ENCODE data around the gene FBXW11.
"Not testable (repeated sequence)": the region's sequence is repeated elsewhere in the genome, so short reads cannot be mapped to it uniquely, and the experiment has no call there.

Gene FBXW11

GRCh38 chr5:171927345-171927941, 79.0 kb downstream of the FBXW11 start:
- no peak overlapping the region for H3K4me3 ChIP-seq (ENCODE audit: low read depth, low read length)
- DNase-seq (ENCODE audit: low read depth) = no peak

DNA sequence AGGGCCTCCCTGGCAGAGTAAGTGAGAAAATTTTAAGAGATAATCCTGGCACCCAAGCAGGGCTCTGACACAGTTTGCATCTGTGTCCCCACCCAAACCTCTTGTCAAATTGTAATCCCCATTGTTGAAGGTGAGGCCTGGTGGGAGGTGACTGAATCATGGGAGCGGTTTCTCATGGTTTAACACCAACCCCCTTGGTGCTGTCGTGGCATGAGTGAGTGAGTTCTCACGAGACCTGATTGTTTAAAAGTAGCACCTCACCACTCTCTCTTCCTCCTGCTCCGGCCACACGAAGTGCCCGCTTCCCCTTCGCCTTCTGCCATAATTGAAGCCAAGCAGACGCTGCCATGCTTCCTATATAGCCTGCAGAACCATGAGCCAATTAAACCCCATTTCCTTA, 80.1 kb downstream of the FBXW11 start:
- H3K4me3 ChIP-seq (ENCODE audit: low read depth, low read length) = no peak overlapping the region
- DNase-seq (ENCODE audit: low read depth) = no peak

DNA sequence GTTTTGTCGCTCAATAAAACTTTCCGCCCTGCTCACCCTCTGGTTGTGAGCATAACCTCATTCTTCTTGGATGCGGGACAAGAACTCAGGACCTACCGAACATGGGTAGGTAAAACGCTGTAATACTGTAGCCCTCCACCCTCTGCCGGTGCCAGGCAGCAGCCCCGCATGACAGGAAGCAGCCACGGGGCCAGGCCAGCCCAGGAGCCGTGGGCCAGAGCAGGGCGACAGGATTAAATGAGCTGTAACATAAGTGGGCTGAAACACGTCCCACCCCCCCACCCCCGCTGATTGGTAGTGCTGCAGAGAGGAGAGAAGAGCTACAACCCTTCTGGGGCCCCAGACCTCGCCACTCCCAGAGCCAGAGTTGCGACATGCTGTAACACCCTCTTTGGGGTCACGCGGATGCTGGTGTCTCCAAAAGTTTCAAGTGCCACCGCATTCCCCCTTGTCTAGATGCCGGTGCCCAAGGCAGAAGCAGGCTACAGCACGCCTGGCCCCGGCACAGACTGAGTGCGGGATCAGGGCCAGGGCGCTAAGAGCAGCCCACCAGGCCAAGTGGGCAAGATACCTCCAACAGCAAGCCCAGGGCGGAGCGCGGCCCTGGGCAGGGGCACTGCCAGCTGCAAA, 81.8 kb downstream of the FBXW11 start:
- H3K4me3 ChIP-seq (ENCODE audit: low read depth, low read length) = no peak overlapping the region

GRCh38 chr5:171920765-171921391, 85.6 kb downstream of the FBXW11 start:
- no peak for DNase-seq (ENCODE audit: low read depth)
- no peak overlapping the region for H3K4me3 ChIP-seq (ENCODE audit: low read depth, low read length)

More for the DNA sequence above, 81.8 kb downstream of the FBXW11 start:
- no peak for DNase-seq (ENCODE audit: low read depth)

- H3K4me3 ChIP-seq (ENCODE audit: low read depth, low read length) = not testable (repeated sequence)
Observed at GRCh38 chr5:171915700-171916099, 90.7 kb downstream of the FBXW11 start.

DNA sequence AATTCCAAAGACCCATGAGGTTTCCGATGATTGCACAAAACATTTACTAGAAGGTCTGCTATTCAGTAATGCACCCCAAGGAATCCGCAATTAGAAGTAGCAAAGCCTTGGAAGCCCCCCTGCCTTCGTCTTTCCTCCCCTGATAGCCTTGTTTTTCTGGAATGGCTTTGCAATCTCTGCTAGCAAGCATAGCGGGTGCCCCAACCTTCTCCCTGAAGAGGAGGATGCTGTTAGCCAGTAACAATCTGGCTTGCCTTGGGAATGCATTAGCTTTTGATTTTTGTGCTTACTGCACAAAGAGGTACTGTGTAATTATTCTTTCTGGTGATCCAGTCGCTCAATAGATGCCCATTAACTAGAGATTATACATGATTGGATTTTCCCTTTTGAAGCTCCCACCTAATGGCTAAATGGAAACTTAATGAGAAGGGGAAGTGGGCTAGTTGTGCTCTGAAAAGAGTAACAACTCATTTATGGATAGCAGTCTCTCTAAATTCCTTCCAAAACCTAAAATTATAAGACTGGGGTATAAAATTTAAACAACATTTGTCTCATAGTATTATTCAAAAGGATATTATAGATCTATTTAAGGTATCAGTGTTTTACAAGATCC, 91.6 kb downstream of the FBXW11 start:
- no peak overlapping the region for H3K4me3 ChIP-seq (ENCODE audit: low read depth, low read length)
- no peak for DNase-seq (ENCODE audit: low read depth)

More at GRCh38 chr5:171915700-171916099, 90.7 kb downstream of the FBXW11 start:
- DNase-seq (ENCODE audit: low read depth) = not testable (repeated sequence)

GRCh38 chr5:171913987-171914273, 92.5 kb downstream of the FBXW11 start:
- no peak overlapping the region for H3K4me3 ChIP-seq (ENCODE audit: low read depth, low read length)
- no peak for DNase-seq (ENCODE audit: low read depth)

GRCh38 chr5:171911152-171911551, 95.3 kb downstream of the FBXW11 start:
- DNase-seq (ENCODE audit: low read depth) = no peak

DNA sequence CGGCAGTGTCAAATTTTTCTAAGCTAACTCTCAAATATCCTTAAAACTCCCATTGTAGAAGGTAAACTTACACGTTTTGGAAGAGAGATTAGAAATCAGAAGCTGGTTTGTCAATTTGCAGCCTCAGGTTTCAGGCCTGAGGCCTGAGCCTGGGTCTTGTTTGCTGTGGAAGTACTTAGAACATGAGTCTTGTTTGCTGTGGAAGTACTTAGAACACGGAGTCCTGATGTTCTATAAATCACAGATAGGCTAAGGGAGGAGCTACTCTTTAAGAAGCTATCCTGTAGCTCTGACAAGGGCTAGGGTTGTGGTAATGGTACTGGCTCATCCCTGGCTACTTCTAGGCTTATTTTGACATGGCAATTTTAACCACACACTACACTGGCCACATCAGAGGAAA, 97.8 kb downstream of the FBXW11 start:
- no peak for DNase-seq (ENCODE audit: low read depth)
- H3K4me3 ChIP-seq (ENCODE audit: low read depth, low read length) = no peak overlapping the region

More at GRCh38 chr5:171911152-171911551, 95.3 kb downstream of the FBXW11 start:
- H3K4me3 ChIP-seq (ENCODE audit: low read depth, low read length) = no peak overlapping the region

DNA sequence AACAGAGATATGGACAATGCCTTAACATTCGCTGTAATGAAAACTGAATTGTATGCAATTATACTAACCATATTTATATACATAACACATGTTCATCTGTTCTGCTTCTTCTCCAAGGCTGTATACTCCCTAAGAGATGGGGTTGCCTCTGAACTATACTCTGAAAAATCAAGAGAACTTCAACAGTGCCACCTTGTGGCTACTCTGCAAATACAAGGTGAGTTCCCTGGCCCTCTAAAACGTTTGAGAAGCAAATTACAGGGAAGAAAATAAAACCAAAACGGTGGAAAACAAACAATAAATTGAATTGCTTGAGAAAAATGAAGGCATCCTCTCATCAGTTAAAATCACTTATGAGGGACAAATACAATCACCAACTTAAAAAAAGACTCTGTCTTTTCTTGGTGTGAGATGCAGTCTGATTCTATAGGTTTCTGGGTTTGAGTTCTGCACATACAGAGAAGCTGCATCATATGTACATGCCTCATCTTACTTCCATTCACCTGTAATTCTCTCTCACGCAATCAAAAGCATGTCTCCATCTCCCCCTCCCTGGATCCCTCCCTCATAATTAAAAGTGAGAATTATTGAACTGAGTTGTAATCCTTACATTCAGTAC, 98.6 kb downstream of the FBXW11 start:
- no peak overlapping the region for H3K4me3 ChIP-seq (ENCODE audit: low read depth, low read length)
- DNase-seq (ENCODE audit: low read depth) = no peak

DNA sequence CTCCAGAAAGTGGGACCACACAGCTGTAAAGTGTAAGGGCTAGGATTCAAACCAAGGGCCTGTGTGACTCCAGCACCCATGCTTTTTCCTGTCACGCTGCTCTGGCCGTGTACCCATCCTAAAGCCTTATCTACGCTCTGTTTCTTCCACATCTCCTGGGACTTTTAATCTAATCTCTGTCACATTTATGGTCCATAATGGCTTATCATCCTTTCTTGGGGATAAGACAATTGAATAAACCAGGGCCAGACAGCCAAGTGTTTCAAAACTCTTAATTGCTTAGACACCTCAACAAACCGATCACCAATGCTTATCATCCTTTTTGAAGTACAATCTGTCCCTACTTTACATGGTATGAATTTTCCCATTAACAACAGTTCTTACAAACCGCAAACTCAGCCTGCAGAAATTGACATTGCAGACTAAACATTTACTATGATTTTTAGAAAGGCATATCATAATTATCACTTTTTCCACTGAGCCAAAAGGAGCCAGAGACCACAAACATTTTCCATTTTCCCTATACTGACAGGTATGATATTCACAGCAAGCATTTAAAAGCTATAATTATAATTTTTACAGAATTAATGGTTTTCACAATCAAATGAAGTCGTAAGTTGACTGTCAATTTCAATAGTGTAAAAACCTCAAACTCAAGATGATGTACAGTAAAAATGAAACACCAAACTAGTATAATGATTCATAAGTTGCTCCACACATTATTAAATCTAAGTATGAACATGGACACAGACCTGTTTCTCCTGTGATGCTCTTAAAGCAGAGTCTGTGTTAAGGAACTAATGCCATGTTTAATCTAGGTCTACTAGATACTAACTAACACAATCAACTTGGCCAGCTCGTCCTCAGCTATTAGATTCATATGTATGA, 99.5 kb downstream of the FBXW11 start:
- no peak for DNase-seq (ENCODE audit: low read depth)
- H3K4me3 ChIP-seq (ENCODE audit: low read depth, low read length) = no peak overlapping the region

DNA sequence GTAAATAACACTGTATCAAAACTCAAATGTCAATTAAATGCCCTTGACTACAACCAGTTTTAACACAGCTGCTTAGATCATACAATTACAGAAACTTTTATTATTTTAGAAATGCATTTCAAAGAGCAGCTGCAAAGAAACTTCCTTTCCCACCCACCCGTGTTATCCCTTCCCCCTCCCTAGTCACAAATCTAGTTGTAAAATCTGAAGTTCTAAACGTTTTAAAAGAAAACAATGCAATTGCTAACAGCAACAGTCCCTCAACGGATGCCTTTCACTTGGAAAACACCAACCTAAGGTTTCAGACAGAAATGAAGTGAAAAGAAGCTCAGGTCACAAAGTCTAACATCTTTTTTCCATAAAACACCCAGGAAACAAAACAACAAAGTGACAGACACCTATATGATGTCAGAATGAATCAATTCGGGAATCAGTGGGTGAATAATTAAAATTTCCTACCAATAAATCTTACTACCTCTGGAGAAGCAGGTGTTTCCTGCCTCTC, 100.3 kb downstream of the FBXW11 start:
- no peak for DNase-seq (ENCODE audit: low read depth)

GRCh38 chr5:171904886-171905285, 101.6 kb downstream of the FBXW11 start:
- no peak overlapping the region for H3K4me3 ChIP-seq (ENCODE audit: low read depth, low read length)
- DNase-seq (ENCODE audit: low read depth) = no peak

More for the DNA sequence above, 100.3 kb downstream of the FBXW11 start:
- H3K4me3 ChIP-seq (ENCODE audit: low read depth, low read length) = no peak overlapping the region

GRCh38 chr5:171901764-171902163, 104.7 kb downstream of the FBXW11 start:
- no peak for DNase-seq (ENCODE audit: low read depth)
- H3K4me3 ChIP-seq (ENCODE audit: low read depth, low read length) = no peak overlapping the region

- H3K4me3 ChIP-seq (ENCODE audit: low read depth, low read length) = no peak overlapping the region
- DNase-seq (ENCODE audit: low read depth) = no peak
Observed at GRCh38 chr5:171899792-171900191, 106.6 kb downstream of the FBXW11 start.

GRCh38 chr5:171898879-171899278, 107.6 kb downstream of the FBXW11 start:
- H3K4me3 ChIP-seq (ENCODE audit: low read depth, low read length) = no peak overlapping the region
- no peak for DNase-seq (ENCODE audit: low read depth)

GRCh38 chr5:171898386-171898785, 108.1 kb downstream of the FBXW11 start:
- H3K4me3 ChIP-seq (ENCODE audit: low read depth, low read length) = no peak overlapping the region
- DNase-seq (ENCODE audit: low read depth) = no peak

DNA sequence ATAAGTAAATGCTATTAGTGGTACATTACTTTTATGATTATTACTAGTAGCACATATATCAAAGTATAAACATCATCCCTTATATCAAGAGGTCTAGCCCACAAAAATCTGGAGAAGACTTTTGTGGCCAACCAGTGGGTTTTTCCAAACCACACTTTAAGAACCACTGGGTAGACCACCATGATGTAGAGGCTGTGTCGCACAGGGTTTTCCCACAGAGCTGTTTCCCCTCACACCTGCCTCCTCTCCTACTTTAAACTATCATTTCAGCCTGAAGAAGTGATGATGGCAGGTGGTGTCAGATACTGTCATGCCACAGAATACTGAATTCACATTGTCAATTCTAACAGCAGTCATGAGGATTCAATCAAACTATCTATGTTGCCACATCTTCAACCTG, 109.2 kb downstream of the FBXW11 start:
- H3K4me3 ChIP-seq (ENCODE audit: low read depth, low read length) = no peak overlapping the region
- no peak for DNase-seq (ENCODE audit: low read depth)

DNA sequence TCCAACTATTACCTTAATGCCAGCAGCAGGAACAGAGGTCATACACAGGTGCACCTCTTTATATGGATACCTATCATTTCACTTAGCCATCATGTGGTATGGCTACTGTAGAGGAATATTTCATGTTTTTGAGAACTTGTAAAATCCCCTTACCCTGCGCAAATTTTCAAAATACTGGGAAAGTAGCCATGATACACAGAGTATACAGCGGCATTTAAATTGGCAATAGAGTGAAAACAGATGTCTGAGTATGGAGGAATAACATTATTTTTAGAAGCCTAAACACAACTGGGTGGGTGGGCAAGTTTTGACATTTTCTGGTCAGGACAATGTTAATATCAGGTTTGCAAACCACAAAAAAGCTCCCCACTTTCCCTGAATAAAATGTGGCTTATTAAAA, 111.4 kb downstream of the FBXW11 start:
- DNase-seq (ENCODE audit: low read depth) = no peak
- H3K4me3 ChIP-seq (ENCODE audit: low read depth, low read length) = no peak overlapping the region
